HG02885 (cell line): ENCODE results near the gene CAMTA2.

Experiments used
- ATAC-seq: cut with Tn5 transposase; IDR thresholded peaks from one replicate; pipeline ENCODE4 v1.9.1; 2021; ENCODE audit warnings: mild to moderate bottlenecking; ENCODE audit not compliant: unreplicated experiment, poor library complexity

CAMTA2 gene

DNA sequence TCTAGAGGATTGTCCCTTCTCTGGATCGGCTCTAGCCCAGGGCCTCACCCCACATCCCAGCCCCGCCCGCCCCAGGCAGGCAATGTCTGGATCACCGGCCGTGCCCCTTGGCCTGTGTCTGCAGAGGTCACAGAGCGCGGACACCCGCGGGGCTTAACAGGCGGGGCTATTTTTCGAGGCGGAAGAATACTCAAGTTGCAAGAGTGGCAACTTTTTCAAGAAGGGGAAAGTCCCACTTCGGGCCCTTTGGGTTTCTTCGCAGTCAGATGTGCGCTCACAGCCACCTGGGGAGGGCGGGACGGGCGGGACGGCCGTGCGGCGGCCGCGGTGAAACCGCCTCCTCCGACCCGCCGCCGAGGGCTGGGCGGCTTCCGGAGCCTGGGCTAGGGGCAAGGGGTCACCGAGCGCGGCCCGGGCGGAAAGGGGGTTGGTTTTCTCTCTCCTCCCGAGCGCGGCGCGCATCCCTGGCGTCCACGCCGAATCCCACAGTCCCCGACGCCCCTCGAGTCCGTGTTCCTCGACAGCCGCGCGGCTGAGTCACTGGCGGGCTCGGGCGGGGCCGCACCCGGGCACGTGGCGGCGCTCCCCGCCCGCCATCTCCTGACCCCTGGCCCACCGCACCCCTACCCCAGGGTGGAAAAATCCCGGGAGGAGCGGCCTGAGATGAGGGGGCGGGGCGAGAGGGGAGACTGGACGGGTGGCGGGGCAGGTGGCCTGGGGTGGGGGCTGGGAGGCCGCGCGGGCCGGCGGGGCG is 38.0 kb downstream of the CAMTA2 start:
- peak; percentile 30 for ATAC-seq

DNA sequence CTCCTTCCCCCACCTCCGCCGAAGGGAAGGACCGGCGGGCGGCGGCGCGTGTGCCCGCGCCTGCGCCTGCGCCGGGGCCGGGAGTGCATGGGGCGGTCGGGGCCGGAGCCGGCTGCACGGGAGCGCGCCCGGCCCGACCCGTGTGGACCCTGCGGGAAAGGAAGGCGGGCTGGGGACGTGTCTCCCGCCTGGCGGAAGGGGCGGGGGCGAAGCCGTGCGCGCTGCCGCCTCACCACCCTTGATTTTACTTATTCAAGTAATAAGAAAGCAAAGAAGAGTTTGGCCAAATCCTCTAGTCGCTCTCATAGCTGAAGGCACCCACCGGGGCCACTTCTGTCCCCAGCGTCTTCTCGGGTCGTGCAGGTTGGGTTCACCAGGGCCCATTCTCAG is 38.5 kb downstream of the CAMTA2 start:
- peak; percentile 44 for ATAC-seq

GRCh38 chr17:4948166-4948930 is 39.1 kb downstream of the CAMTA2 start, which contains the start of gene PFN1:
TSS of gene PFN1 (minus strand) at chr17:4948530. CDS start at chr17:4948394, 136 bp downstream.
- ATAC-seq: peak; percentile 27

- ATAC-seq: peak; percentile 13
Measured at GRCh38 chr17:4947411-4948165, 39.9 kb downstream of the CAMTA2 start.

DNA sequence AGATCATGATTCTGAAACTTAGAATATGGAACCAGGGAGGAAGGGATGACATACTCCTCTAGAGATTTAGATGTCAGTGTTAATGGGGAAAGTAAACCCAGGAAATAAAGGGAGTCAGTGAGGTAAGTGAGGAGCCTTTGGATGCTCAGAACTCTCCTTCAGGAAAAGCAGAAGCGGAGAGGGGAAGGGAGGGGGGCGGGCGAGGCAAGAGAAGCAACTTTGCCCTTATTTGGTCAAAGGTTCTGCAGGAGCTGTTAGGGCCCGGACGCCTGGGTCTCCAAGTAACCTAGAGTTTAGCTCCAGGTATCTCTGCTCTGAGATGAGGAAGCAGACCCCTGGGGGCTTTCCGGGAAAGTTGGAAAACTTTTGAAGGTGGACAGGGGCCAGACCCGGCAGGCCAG is 40.5 kb downstream of the CAMTA2 start:
- ATAC-seq: no peak

- no peak for ATAC-seq
Measured at GRCh38 chr17:4946312-4946976, 41.0 kb downstream of the CAMTA2 start.

DNA sequence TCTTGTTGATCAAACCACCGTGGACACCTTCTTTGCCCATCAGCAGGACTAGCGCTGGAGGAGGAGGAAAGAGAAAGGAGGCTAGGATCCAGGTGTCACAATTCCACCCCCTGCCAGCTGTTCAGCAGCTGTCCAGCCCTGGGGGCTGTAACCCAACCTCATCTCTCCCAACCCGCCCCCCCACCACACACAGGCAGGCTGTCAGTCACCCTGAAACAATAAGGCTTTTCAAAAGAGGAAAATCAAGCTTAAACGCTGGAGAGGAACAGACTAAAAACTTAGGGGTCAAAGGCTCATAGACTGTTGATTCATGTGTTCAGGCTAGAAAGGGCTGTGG is 41.6 kb downstream of the CAMTA2 start:
- ATAC-seq: no peak

GRCh38 chr17:4945176-4945943 is 42.1 kb downstream of the CAMTA2 start:
- ATAC-seq: peak; percentile 21

DNA sequence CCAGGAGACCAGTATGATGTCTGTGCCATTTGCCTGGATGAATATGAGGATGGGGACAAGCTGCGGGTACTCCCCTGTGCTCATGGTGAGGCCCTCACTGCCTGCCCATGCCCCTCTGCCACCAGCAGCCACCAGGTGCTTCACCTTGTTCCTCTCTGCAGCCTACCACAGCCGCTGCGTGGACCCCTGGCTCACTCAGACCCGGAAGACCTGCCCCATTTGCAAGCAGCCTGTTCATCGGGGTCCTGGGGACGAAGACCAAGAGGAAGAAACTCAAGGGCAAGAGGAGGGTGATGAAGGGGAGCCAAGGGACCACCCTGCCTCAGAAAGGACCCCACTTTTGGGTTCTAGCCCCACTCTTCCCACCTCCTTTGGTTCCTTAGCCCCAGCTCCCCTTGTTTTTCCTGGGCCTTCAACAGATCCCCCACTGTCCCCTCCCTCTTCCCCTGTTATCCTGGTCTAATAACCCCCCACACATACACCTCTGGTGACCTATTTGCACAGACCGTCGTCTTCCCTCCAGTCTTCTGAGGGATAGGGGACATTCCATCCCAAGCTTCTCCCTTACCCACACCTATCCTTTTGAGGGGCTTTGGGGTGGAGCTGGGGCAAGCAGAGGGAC is 42.8 kb downstream of the CAMTA2 start:
- ATAC-seq: no peak

GRCh38 chr17:4944163-4944553 is 43.3 kb downstream of the CAMTA2 start:
- no peak for ATAC-seq

- no peak for ATAC-seq
Measured at GRCh38 chr17:4942760-4943508, 44.5 kb downstream of the CAMTA2 start.

- no peak for ATAC-seq
Measured at GRCh38 chr17:4941319-4941610, 46.2 kb downstream of the CAMTA2 start.

DNA sequence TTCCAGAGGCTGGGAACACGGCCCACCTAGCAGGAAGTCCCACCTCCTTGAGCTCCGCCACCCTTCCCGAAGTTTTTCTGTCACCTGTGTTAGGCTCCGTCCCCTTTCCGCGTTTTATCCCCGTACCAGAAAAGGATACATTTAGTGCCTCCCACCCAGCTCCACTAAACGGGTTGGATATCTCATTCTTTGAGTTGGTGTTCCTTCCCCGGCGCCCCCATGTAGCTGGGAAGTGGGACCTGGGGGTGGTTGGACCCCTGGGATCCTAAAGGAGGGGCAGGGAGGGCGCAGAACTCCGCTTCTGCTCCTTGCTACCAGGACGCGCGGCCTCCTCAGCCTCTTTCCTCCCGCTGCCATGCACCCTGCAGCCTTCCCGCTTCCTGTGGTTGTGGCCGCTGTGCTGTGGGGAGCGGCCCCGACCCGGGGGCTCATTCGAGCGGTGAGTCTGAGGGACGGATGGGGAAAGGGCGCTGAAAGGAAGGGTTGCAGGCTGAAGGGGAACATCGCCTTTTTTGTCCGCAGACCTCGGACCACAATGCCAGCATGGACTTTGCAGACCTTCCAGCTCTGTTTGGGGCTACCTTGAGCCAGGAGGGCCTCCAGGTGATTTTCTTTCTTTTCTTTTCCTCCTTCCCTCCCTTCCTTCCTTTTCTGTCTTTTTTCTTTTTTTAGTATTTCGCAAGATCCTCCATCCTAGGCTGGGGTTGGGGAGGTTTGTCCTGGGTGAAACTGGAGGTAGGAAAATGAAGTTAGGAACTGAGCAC is 46.7 kb downstream of the CAMTA2 start:
- no peak for ATAC-seq

DNA sequence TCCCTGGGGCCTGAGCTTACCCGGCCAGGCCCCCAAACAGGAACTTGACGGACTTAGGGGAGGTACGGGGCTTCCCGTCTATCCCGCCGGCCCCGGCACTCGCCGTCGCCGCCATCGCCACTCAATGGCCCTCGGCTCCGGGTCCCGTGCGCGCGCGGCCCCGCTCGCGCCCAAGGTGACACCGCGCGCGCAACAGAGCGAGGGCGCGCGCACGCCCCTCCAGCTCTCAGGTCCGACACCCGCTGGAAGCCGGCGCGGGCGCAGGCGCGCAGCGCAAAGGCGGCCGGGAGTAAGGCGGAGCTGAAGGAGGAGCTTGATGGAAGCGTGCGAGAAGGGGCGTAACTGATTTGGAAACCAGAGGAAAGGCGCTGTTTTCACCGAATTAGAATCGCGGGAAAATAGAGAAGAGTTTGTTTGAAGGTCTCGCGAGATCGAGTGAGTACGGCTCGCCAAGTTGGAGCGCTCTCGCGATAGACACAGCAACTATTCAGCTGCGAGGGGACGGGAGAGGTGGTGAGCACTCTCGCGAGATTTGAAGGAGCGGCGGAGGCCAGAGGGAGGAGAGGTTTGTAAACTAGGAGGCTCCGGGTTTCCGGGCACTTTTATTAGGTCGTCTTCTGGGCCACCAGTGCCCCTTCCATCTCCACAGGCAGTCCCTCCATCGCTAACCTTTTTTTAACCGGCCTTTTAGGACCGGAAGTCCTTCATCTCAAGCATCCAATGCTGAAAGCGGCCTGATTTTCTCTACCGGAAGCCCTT is 47.5 kb downstream of the CAMTA2 start, which contains the start of the genes RNF167 and SLC25A11:
RNF167 (plus strand) TSS at position 473 of the 759 bp plus-strand sequence. CDS start 642 bp downstream, outside the sequence.
SLC25A11 (minus strand) TSS at position 251 of the 759 bp plus-strand sequence; CDS start at position 115, 136 bp downstream.
- ATAC-seq: peak; percentile 81

- ATAC-seq: peak; percentile 6
Measured at GRCh38 chr17:4939546-4939795, 48.0 kb downstream of the CAMTA2 start.

GRCh38 chr17:4938688-4939545 is 48.6 kb downstream of the CAMTA2 start:
- ATAC-seq: no peak
